ENCODE measurements around the gene MEDAG.

The MEDAG gene

GRCh38 chr13:30918662-30919405 lies 12.8 kb downstream of the MEDAG start:
- no peaks in the 10 kb centered on the region for H3K79me2 ChIP-seq (ENCODE audit: insufficient read depth, low read depth)
- H3K4me1 ChIP-seq (ENCODE audit: low read depth, poor library complexity, severe bottlenecking) = no peaks in the 10 kb centered on the region
- H2AFZ ChIP-seq (ENCODE audit: low read depth) = no peak overlapping the region
- H3K27ac ChIP-seq = no peak overlapping the region
- H3K9ac ChIP-seq = no peak overlapping the region
- H4K20me1 ChIP-seq (ENCODE audit: insufficient read depth) = no peaks in the 10 kb centered on the region
- no peak overlapping the region for H3K4me3 ChIP-seq (IDR thresholded peaks at IDR 0.05; ENCODE audit: insufficient read depth, low read depth, low read length)
- no peaks in the 10 kb centered on the region for H3K27me3 ChIP-seq (ENCODE audit: insufficient read depth, low read depth)
- TF ChIP-seq CTCF (conservative IDR thresholded peaks at IDR 0.05; ENCODE audit: low read depth, low read length) = no peak
- H3K36me3 ChIP-seq (ENCODE audit: insufficient read depth) = no peaks in the 10 kb centered on the region
- H3K4me2 ChIP-seq = no peak overlapping the region

- H3K4me3 ChIP-seq (IDR thresholded peaks at IDR 0.05; ENCODE audit: insufficient read depth, low read depth, low read length) = no peak overlapping the region
- no peak overlapping the region for H3K4me2 ChIP-seq
- no peak overlapping the region for H3K9ac ChIP-seq
- H3K27me3 ChIP-seq (ENCODE audit: insufficient read depth, low read depth) = no peaks in the 10 kb centered on the region
- H3K36me3 ChIP-seq (ENCODE audit: insufficient read depth) = no peaks in the 10 kb centered on the region
- H4K20me1 ChIP-seq (ENCODE audit: insufficient read depth) = no peaks in the 10 kb centered on the region
- H3K27ac ChIP-seq = no peak overlapping the region
- no peaks in the 10 kb centered on the region for H3K4me1 ChIP-seq (ENCODE audit: low read depth, poor library complexity, severe bottlenecking)
- H2AFZ ChIP-seq (ENCODE audit: low read depth) = no peak overlapping the region
- TF ChIP-seq CTCF (conservative IDR thresholded peaks at IDR 0.05; ENCODE audit: low read depth, low read length) = no peak
- no peaks in the 10 kb centered on the region for H3K79me2 ChIP-seq (ENCODE audit: insufficient read depth, low read depth)
These were observed 14.3 kb downstream of the MEDAG start for GRCh38 chr13:30920162-30920909.

- Histone ChIP-seq H2AFZ (ENCODE audit: low read depth) (no peak overlapping the region), H3K79me2 (ENCODE audit: insufficient read depth, low read depth) (no peaks in the 10 kb centered on the region), H3K4me2 (no peak overlapping the region), H3K27me3 (ENCODE audit: insufficient read depth, low read depth) (no peaks in the 10 kb centered on the region), H3K4me1 (ENCODE audit: low read depth, poor library complexity, severe bottlenecking) (no peaks in the 10 kb centered on the region), H3K27ac (no peak overlapping the region), H3K36me3 (ENCODE audit: insufficient read depth) (no peaks in the 10 kb centered on the region), H3K4me3 (IDR thresholded peaks at IDR 0.05; ENCODE audit: insufficient read depth, low read depth, low read length) (no peak overlapping the region), H4K20me1 (ENCODE audit: insufficient read depth) (no peaks in the 10 kb centered on the region), H3K9ac (no peak overlapping the region)
- TF ChIP-seq CTCF (conservative IDR thresholded peaks at IDR 0.05; ENCODE audit: low read depth, low read length) = no peak
These were observed 17.3 kb downstream of the MEDAG start for GRCh38 chr13:30923418-30923817.

GRCh38 chr13:30924721-30925120 lies 18.6 kb downstream of the MEDAG start:
- TF ChIP-seq CTCF (conservative IDR thresholded peaks at IDR 0.05; ENCODE audit: low read depth, low read length) = no peak
- Histone ChIP-seq H3K36me3 (ENCODE audit: insufficient read depth) (no peaks in the 10 kb centered on the region), H2AFZ (ENCODE audit: low read depth) (no peak overlapping the region)

More at GRCh38 chr13:30924721-30925120, 18.6 kb downstream of the MEDAG start:
- Histone ChIP-seq H3K4me3 (IDR thresholded peaks at IDR 0.05; ENCODE audit: insufficient read depth, low read depth, low read length) (no peak overlapping the region), H3K4me2 (no peak overlapping the region), H3K27ac (no peak overlapping the region), H3K4me1 (ENCODE audit: low read depth, poor library complexity, severe bottlenecking) (no peaks in the 10 kb centered on the region), H3K27me3 (ENCODE audit: insufficient read depth, low read depth) (no peaks in the 10 kb centered on the region), H4K20me1 (ENCODE audit: insufficient read depth) (no peaks in the 10 kb centered on the region), H3K79me2 (ENCODE audit: insufficient read depth, low read depth) (no peaks in the 10 kb centered on the region), H3K9ac (no peak overlapping the region)
